HG03571 (cell line): ENCODE data around the gene POMGNT2.
"Not testable (repeated sequence)": the region's sequence is repeated elsewhere in the genome, so short reads cannot be mapped to it uniquely, and the experiment has no call there.

Experiments used
- ATAC-seq: cut with Tn5 transposase; IDR thresholded peaks from one replicate; pipeline ENCODE4 v1.9.1; 2021; ENCODE audit not compliant: unreplicated experiment

Gene POMGNT2

GRCh38 chr3:43048470-43048869, 57.4 kb downstream of the POMGNT2 start:
- no peak for ATAC-seq

- no peak for ATAC-seq
Measured at GRCh38 chr3:43046583-43046982, 59.3 kb downstream of the POMGNT2 start.

- ATAC-seq, result not testable (repeated sequence)
Measured at GRCh38 chr3:43045079-43045478, 60.8 kb downstream of the POMGNT2 start.

- ATAC-seq, result no peak
Measured at GRCh38 chr3:43043793-43044192, 62.1 kb downstream of the POMGNT2 start.

GRCh38 chr3:43043071-43043766, 62.7 kb downstream of the POMGNT2 start:
- ATAC-seq, result no peak

- ATAC-seq, result no peak
Measured at GRCh38 chr3:43041517-43041916, 64.4 kb downstream of the POMGNT2 start.

- no peak for ATAC-seq
Measured at GRCh38 chr3:43038010-43038409, 67.9 kb downstream of the POMGNT2 start.

- no peak for ATAC-seq
Measured at GRCh38 chr3:43036621-43037423, 69.1 kb downstream of the POMGNT2 start.

- ATAC-seq, result no peak
Measured at GRCh38 chr3:43035801-43036365, 70.0 kb downstream of the POMGNT2 start.

GRCh38 chr3:43034911-43035310, 71.0 kb downstream of the POMGNT2 start:
- no peak for ATAC-seq

GRCh38 chr3:43034200-43034599, 71.7 kb downstream of the POMGNT2 start:
- no peak for ATAC-seq

GRCh38 chr3:43032646-43033628, 72.9 kb downstream of the POMGNT2 start:
- ATAC-seq, result no peak

GRCh38 chr3:43031889-43032545, 73.9 kb downstream of the POMGNT2 start:
- no peak for ATAC-seq

GRCh38 chr3:43031485-43031884, 74.4 kb downstream of the POMGNT2 start:
- ATAC-seq, result no peak

- ATAC-seq, result no peak
Measured at GRCh38 chr3:43030162-43030935, 75.5 kb downstream of the POMGNT2 start.
